ENCODE data around the gene PDIA2.
"Not testable (repeated sequence)": the region's sequence is repeated elsewhere in the genome, so short reads cannot be mapped to it uniquely, and the experiment has no call there.

Gene PDIA2

DNA sequence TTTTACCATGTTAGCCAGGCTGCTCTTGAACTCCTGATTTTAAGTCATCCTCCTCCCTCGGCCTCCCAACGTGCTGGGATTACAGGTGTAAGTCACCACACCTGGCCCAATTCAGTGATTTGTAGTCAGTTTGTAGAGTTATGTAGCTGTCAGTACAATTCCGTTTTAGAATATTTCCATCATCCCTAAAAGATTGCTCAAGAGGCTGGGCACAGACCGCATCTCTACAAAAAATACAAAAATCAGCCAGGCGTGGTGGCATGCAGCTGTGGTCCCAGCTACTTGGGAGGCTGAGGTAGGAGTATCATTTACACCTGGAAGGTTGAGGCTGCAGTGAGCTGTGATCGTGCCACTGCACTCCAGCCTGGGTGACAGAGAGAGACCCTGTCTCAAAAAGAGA, 27.8 kb upstream of the PDIA2 start:
- DNase-seq (ENCODE audit: low spot score) = no peak
- TF ChIP-seq, protein P1, sequence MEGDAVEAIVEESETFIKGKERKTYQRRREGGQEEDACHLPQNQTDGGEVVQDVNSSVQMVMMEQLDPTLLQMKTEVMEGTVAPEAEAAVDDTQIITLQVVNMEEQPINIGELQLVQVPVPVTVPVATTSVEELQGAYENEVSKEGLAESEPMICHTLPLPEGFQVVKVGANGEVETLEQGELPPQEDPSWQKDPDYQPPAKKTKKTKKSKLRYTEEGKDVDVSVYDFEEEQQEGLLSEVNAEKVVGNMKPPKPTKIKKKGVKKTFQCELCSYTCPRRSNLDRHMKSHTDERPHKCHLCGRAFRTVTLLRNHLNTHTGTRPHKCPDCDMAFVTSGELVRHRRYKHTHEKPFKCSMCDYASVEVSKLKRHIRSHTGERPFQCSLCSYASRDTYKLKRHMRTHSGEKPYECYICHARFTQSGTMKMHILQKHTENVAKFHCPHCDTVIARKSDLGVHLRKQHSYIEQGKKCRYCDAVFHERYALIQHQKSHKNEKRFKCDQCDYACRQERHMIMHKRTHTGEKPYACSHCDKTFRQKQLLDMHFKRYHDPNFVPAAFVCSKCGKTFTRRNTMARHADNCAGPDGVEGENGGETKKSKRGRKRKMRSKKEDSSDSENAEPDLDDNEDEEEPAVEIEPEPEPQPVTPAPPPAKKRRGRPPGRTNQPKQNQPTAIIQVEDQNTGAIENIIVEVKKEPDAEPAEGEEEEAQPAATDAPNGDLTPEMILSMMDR (IDR thresholded peaks at IDR 0.05; ENCODE audit: borderline replicate concordance, control extremely low read depth, extremely low read depth, insufficient read depth, missing control alignments) = no peak
- in situ Hi-C loops (cut with MboI; ENCODE audit: low sequenced_read_pairs, unreplicated experiment) = no loop called here

DNA sequence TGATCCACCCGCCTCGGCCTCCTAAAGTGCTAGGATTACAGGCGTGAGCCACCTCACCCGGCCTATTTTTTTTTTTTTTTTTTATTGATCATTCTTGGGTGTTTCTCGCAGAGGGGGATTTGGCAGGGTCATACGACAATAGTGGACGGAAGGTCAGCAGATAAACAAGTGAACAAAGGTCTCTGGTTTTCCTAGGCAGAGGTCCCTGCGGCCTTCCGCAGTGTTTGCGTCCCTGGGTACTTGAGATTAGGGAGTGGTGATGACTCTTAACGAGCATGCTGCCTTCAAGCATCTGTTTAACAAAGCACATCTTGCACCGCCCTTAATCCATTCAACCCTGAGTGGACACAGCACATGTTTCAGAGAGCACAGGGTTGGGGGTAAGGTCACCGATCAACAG, 24.9 kb upstream of the PDIA2 start:
- in situ Hi-C loops (cut with MboI; ENCODE audit: low sequenced_read_pairs, unreplicated experiment); DNase-seq (ENCODE audit: low spot score): not testable (repeated sequence)

DNA sequence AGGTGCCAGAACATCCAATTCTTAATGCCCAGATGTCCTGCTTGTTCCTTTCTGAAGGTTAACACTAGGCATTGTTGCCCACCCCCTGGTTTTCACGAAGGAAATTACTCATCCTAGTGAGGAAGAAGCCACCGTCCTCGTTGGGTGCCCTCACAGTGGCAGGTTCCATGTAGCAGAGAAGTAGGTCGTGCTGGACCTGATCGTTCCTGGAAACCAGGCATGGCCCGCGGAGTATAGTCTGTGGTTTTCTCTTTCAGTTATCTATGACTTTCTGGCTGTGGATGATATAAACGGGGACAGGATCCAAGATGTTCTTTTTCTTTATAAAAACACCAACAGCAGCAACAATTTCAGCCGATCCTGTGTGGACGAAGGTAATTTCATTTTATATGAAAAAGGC, 23.7 kb upstream of the PDIA2 start:
- TF ChIP-seq, protein P1 (IDR thresholded peaks at IDR 0.05; ENCODE audit: borderline replicate concordance, control extremely low read depth, extremely low read depth, insufficient read depth, missing control alignments) = no peak
- no peak for DNase-seq (ENCODE audit: low spot score)
- in situ Hi-C loops (cut with MboI; ENCODE audit: low sequenced_read_pairs, unreplicated experiment) = no loop called here

- in situ Hi-C loops (cut with MboI; ENCODE audit: low sequenced_read_pairs, unreplicated experiment) = no loop called here
Measured at GRCh38 chr16:259814-260253, 23.1 kb upstream of the PDIA2 start.

DNA sequence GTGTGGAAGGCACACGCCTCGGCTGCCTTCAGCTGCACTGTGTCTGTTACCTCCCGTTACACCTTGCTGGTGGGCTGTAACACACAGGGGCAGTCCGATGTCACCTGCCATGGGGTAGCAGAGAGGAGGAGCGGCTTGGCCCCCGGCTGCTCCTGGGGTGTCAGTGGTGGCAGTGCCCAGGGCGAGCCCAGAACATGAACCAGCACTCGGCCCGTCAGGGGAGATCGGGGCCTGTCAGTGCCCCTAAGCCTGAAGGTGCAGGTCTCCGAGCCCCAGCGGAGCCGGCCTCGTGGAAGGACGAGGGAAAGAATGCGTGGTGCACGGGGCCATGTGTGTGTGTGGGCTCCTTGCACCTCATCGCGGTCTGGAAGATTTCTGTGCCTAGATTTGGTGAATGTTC, 22.6 kb upstream of the PDIA2 start:
- in situ Hi-C loops (cut with MboI; ENCODE audit: low sequenced_read_pairs, unreplicated experiment) = no loop called here
- TF ChIP-seq, protein P1 (IDR thresholded peaks at IDR 0.05; ENCODE audit: borderline replicate concordance, control extremely low read depth, extremely low read depth, insufficient read depth, missing control alignments) = no peak
- no peak for DNase-seq (ENCODE audit: low spot score)

More at GRCh38 chr16:259814-260253, 23.1 kb upstream of the PDIA2 start:
- DNase-seq (ENCODE audit: low spot score) = no peak
- TF ChIP-seq, protein P1 (IDR thresholded peaks at IDR 0.05; ENCODE audit: borderline replicate concordance, control extremely low read depth, extremely low read depth, insufficient read depth, missing control alignments) = no peak

GRCh38 chr16:261031-261691, 21.8 kb upstream of the PDIA2 start:
- in situ Hi-C loops (cut with MboI; ENCODE audit: low sequenced_read_pairs, unreplicated experiment) = no loop called here
- no peak for DNase-seq (ENCODE audit: low spot score)
- TF ChIP-seq, protein P1 (IDR thresholded peaks at IDR 0.05; ENCODE audit: borderline replicate concordance, control extremely low read depth, extremely low read depth, insufficient read depth, missing control alignments) = no peak

DNA sequence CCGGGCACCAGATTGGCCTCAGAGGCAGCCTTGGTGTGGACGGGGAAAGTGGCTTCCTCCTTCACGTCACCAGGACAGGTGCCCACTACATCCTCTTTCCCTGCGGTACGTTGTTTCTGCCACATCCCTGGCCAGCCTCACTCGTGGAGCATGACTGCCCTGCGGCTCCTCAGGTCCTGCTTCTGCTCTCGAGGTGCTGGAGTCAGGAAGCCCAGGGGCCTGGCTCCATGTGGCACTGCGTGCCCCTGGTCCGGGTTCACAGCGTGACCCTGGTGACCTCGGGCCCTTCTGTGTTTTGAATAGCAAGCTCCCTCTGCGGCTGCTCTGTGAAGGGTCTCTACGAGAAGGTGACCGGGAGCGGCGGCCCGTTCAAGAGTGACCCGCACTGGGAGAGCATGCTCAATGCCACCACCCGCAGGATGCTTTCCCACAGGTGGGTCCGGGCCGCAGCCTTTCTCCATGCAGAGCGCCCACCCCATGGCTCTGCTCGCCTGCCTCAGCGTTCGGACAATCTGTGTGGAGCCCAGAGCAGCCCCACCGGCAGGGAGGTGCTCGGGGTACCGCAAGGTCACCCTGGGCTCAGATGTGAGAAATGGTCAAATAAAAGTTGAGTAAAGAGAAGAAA, 20.7 kb upstream of the PDIA2 start:
- TF ChIP-seq, protein P1 (IDR thresholded peaks at IDR 0.05; ENCODE audit: borderline replicate concordance, control extremely low read depth, extremely low read depth, insufficient read depth, missing control alignments) = no peak
- DNase-seq (ENCODE audit: low spot score) = no peak
- in situ Hi-C loops (cut with MboI; ENCODE audit: low sequenced_read_pairs, unreplicated experiment) = no loop called here
